Keratinocyte (primary cell): ENCODE data around the gene CFAP20DC. TPM values are rescaled to one million over a fixed set of nuclear protein-coding genes. Genes with fewer than 3 reads are reported as not detected.

ENCODE experiments used
- DNase-seq: peaks from one replicate; pipeline ENCODE4 v3.0.0-alpha.2; 2011; ENCODE audit warnings: low read depth, missing footprints, low spot score
- FAIRE-seq: peaks from 2 replicates; lab custom pipeline; 2011; peaks lifted over from hg19 to GRCh38; lab: Jason Lieb, UNC
- H2AFZ ChIP-seq: 2 replicates; pipeline ENCODE4 v1.6.0; 2012; ENCODE audit warnings: low read length, control low read depth, inconsistent platforms; ENCODE audit not compliant: control insufficient read depth
- H3K27ac ChIP-seq: 2 replicates; pipeline ENCODE4 v1.5.1; 2011; ENCODE audit warnings: low read length; ENCODE audit not compliant: control insufficient read depth, insufficient read depth
- H3K27me3 ChIP-seq: 3 replicates; pipeline ENCODE4 v1.6.0; 2011; ENCODE audit warnings: low read length; ENCODE audit not compliant: control insufficient read depth, insufficient read depth; ENCODE audit errors: extremely low read depth
- H3K36me3 ChIP-seq, 2 experiments: 2 replicates in 1 of 2; 3 replicates in 1 of 2; pipeline ENCODE4 v1.5.1; 2011; ENCODE audit warnings: low read length in 2 of 2, mild to moderate bottlenecking in 1 of 2; ENCODE audit not compliant: control insufficient read depth in 2 of 2, insufficient read depth in 2 of 2; ENCODE audit errors: extremely low read depth in 1 of 2
- H3K4me1 ChIP-seq: 3 replicates; pipeline ENCODE4 v1.5.1; 2011; ENCODE audit warnings: low read length; ENCODE audit not compliant: control insufficient read depth, insufficient read depth; ENCODE audit errors: extremely low read depth
- H3K4me2 ChIP-seq: 3 replicates; pipeline ENCODE4 v1.6.0; 2011; ENCODE audit warnings: low read depth, low read length; ENCODE audit not compliant: control insufficient read depth, insufficient read depth; ENCODE audit errors: extremely low read depth
- H3K4me3 ChIP-seq, 3 experiments: fragments of 200-600 bp in 1 of 3; sonication (generic) in 1 of 3; 2 replicates in 2 of 3; 3 replicates in 1 of 3; pipeline ENCODE4 v1.5.1; 2011 to 2016; ENCODE audit warnings: low read length in 3 of 3, mild to moderate bottlenecking in 3 of 3, control low read depth in 2 of 3, inconsistent platforms in 1 of 3, low read depth in 1 of 3, mixed read lengths in 1 of 3, mixed run types in 1 of 3, moderate library complexity in 1 of 3; ENCODE audit not compliant: control insufficient read depth in 2 of 3, insufficient read depth in 2 of 3; ENCODE audit errors: extremely low read depth in 1 of 3
- H3K79me2 ChIP-seq: 2 replicates; pipeline ENCODE4 v1.6.0; 2012; ENCODE audit warnings: low read length; ENCODE audit not compliant: control insufficient read depth, insufficient read depth
- H3K9ac ChIP-seq: 3 replicates; pipeline ENCODE4 v1.6.0; 2011; ENCODE audit warnings: low read length; ENCODE audit not compliant: control insufficient read depth, insufficient read depth; ENCODE audit errors: extremely low read depth
- H3K9me1 ChIP-seq: 3 replicates; pipeline ENCODE4 v1.6.0; 2011; ENCODE audit warnings: low read length; ENCODE audit not compliant: control insufficient read depth, insufficient read depth; ENCODE audit errors: extremely low read depth
- H3K9me3 ChIP-seq: 2 replicates; pipeline ENCODE4 v1.5.1; 2012; ENCODE audit warnings: low read depth, low read length; ENCODE audit not compliant: control insufficient read depth
- H4K20me1 ChIP-seq: 3 replicates; pipeline ENCODE4 v1.6.0; 2011; ENCODE audit warnings: low read length; ENCODE audit not compliant: control insufficient read depth, insufficient read depth; ENCODE audit errors: extremely low read depth
- EZH2 ChIP-seq: IDR thresholded peaks from one replicate; pipeline ENCODE4 v1.6.1; 2012; ENCODE audit warnings: inconsistent platforms, mild to moderate bottlenecking, low read length, moderate library complexity
- dilution Hi-C: fragments of 300-500 bp; cut with MboI; formaldehyde crosslinking; loops from one replicate; pipeline ENCODE4 v1.7.0; 2020; ENCODE audit warnings: low sequenced_read_pairs; ENCODE audit not compliant: extremely low pct_ligation_motif_present
- polyA plus RNA-seq, 5 experiments: library from polyadenylated mRNA; depleted of rRNA in 3 of 5; stranded (reverse) in 3 of 5; stranded (forward) in 1 of 5; unstranded in 1 of 5; fragments of >200 nt; gene quantifications; 1 replicate in 1 of 5; 2 replicates in 3 of 5; 3 replicates in 1 of 5; pipeline versions ENCODE4 v1.2.1 to v1.2.3, GENCODE V29; 2011 to 2012; ENCODE audit warnings: missing spikeins in 2 of 5, low read depth in 1 of 5, low replicate concordance in 1 of 5
- TF ChIP-seq, protein P1 (sequence below), 3 experiments: IDR thresholded peaks in 1 of 3; conservative IDR thresholded peaks in 1 of 3; optimal IDR thresholded peaks in 1 of 3; 2 replicates in 2 of 3; 3 replicates in 1 of 3; pipeline versions ENCODE3 to v1.5.1; 2011; ENCODE audit warnings: low read length in 3 of 3, mild to moderate bottlenecking in 3 of 3, moderate library complexity in 2 of 3, control low read depth in 1 of 3, inconsistent platforms in 1 of 3; ENCODE audit not compliant: insufficient read depth in 2 of 3; ENCODE audit errors: extremely low read depth in 1 of 3

CFAP20DC gene
- polyA plus RNA-seq, 1 donor (not counting 4 experiments of a cell fraction or from before 2014, with no cell fraction given): 6.3 TPM

DNA sequence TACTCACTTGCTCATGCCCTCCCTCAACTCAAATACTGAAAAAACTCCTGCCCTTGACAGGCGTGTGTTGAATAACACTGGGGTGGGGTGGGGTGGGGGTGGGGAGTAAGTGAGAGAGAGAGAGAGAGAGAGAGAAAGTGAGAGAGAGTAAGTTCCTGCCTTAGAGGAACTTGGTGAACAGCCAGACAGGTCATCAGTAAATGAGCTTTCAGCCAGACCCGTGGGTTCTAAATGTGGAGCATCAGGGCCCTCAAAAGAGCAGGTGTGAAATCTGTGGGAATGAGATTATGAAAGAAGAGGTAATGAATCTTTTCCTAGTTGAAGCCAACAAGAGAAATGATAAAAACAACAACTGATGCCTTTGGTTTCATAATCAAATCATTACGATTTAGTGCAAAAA is 248.9 kb downstream of the CFAP20DC start:
- no peaks in the 10 kb centered on the region for H3K36me3 ChIP-seq

DNA sequence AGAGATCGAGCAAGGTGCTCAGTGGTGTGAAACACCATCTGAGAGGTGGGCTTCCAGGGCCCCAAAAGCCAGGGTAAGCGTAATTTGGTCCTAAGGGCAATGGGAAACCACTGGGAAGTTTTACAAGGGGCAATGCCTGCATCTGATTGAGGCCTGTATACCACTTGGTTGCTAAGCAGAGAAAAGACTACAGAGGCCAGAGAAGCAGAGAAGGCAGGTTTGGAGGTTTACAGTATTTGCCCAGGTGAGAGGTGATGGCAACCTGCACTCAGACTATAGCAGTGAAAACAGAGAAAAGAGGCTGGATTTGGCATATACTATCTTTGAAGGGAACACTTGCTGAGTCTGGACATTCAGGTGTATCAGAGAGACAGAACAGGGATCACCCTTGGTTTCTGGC is 249.8 kb downstream of the CFAP20DC start:
- FAIRE-seq: no peak
- dilution Hi-C loops: no loop called here

More for the DNA sequence above, 248.9 kb downstream of the CFAP20DC start:
- Histone ChIP-seq H3K27ac (no peak overlapping the region), H3K9ac (no peak overlapping the region), H4K20me1 (no peaks in the 10 kb centered on the region), H3K27me3 (no peaks in the 10 kb centered on the region), H3K9me1 (no peaks in the 10 kb centered on the region), H3K9me3 (no peaks in the 10 kb centered on the region), H3K4me3 (no peak overlapping the region), H3K4me1 (no peaks in the 10 kb centered on the region), H3K79me2 (no peaks in the 10 kb centered on the region), H3K4me2 (no peak overlapping the region), H2AFZ (no peak overlapping the region)
- no peak for TF ChIP-seq EZH2
- TF ChIP-seq, protein P1, sequence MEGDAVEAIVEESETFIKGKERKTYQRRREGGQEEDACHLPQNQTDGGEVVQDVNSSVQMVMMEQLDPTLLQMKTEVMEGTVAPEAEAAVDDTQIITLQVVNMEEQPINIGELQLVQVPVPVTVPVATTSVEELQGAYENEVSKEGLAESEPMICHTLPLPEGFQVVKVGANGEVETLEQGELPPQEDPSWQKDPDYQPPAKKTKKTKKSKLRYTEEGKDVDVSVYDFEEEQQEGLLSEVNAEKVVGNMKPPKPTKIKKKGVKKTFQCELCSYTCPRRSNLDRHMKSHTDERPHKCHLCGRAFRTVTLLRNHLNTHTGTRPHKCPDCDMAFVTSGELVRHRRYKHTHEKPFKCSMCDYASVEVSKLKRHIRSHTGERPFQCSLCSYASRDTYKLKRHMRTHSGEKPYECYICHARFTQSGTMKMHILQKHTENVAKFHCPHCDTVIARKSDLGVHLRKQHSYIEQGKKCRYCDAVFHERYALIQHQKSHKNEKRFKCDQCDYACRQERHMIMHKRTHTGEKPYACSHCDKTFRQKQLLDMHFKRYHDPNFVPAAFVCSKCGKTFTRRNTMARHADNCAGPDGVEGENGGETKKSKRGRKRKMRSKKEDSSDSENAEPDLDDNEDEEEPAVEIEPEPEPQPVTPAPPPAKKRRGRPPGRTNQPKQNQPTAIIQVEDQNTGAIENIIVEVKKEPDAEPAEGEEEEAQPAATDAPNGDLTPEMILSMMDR (optimal IDR thresholded peaks at IDR 0.05 in 1 of 3, IDR thresholded peaks at IDR 0.05 in 1 of 3, conservative IDR thresholded peaks at IDR 0.05 in 1 of 3; ENCODE audit: extremely low read depth in 1 of 3, insufficient read depth in 2 of 3, low read length in 3 of 3): no peak
- dilution Hi-C loops: no loop called here
- no peak for FAIRE-seq
- no peak for DNase-seq

More for the DNA sequence above, 249.8 kb downstream of the CFAP20DC start:
- Histone ChIP-seq H3K27me3 (no peaks in the 10 kb centered on the region), H3K4me3 (no peak overlapping the region), H3K9me1 (no peaks in the 10 kb centered on the region), H4K20me1 (no peaks in the 10 kb centered on the region), H3K9me3 (no peaks in the 10 kb centered on the region), H3K27ac (no peak overlapping the region), H3K9ac (no peak overlapping the region), H3K4me2 (no peak overlapping the region), H2AFZ (no peak overlapping the region), H3K4me1 (no peaks in the 10 kb centered on the region), H3K79me2 (no peaks in the 10 kb centered on the region), H3K36me3 (no peaks in the 10 kb centered on the region)
- TF ChIP-seq EZH2: no peak
- TF ChIP-seq, protein P1 (optimal IDR thresholded peaks at IDR 0.05 in 1 of 3, IDR thresholded peaks at IDR 0.05 in 1 of 3, conservative IDR thresholded peaks at IDR 0.05 in 1 of 3; ENCODE audit: extremely low read depth in 1 of 3, insufficient read depth in 2 of 3, low read length in 3 of 3): no peak
- no peak for DNase-seq
